HuH-7 (cell line): ENCODE data around the gene CYP4F3.
A peak's percentile ranks its signal among the peaks of the same experiment; 100 is the strongest.
"Not testable (repeated sequence)": the region's sequence is repeated elsewhere in the genome, so short reads cannot be mapped to it uniquely, and the experiment has no call there.

Source experiments
- DNase-seq: peaks from one replicate; pipeline ENCODE4 v3.0.0; 2011; ENCODE audit warnings: low spot score

Gene CYP4F3

DNA sequence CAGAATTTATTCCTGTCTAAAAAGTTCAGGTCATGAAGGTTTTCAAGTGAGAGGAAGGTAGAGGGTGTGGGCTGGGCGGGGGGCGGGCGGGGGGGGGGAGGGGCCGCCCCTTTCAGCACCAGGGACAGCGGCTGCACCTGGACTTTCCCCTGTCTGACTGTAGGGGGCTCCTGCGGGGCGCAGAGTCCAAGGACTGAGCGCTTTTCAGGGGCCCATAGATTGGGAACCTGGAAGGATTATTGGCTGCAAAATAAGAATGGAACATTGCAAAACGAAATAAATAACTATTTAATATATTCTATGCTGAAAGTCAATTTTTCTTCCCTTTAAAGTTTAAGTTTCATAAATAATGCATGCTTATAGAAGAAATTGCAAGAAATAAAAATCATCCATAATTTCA, 8.9 kb upstream of the CYP4F3 start:
- peak; percentile 49 for DNase-seq

GRCh38 chr19:15633082-15633835, 7.4 kb upstream of the CYP4F3 start:
- DNase-seq = no peak

DNA sequence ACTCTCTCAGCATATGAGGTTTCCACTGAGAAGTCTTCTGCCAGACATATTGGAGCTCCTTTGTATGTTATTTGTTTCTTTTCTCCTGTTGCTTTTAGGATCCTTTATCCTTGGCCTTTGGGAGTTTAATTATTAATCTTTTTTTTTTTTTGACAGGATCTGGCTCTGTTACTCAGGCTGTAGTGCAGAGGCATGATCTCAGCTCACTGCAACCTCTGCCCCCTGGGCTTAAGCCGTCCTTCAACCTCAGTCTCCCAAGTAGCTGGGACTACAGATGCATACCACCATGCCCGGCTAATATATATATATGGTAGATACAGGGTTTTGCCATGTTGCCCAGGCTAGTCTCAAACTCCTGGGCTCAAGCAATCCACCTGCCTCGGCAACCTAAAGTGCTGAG, 6.6 kb upstream of the CYP4F3 start:
- no peak for DNase-seq

GRCh38 chr19:15635016-15635805, 5.5 kb upstream of the CYP4F3 start:
- DNase-seq = no peak

DNA sequence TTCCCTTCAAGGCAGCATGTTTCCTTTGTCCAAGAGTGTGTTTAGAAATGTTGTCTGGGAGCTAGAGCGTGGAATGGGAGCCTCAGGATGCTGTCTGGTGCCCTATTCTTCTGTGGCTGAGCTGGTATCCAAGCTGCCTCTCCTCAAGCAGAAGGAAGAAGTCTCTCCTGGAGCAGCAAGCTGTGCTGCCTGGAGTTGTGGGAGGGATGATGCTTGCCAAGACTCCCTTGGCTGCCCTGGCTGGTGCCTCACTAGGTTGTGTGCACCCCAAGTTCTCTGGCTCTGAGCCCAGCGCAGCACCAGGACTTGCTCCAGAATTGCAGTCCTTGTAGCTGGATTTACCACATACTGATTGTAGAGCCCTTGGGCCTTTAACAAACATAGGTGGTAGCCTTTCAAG, 4.7 kb upstream of the CYP4F3 start:
- DNase-seq = no peak

GRCh38 chr19:15639596-15639995, 1.1 kb upstream of the CYP4F3 start:
- DNase-seq = no peak

GRCh38 chr19:15640904-15641597, 354 bp downstream of the CYP4F3 start:
- peak; percentile 56 for DNase-seq

GRCh38 chr19:15641901-15642491, 1.3 kb downstream of the CYP4F3 start:
- no peak for DNase-seq

GRCh38 chr19:15642807-15643206, 2.1 kb downstream of the CYP4F3 start:
- DNase-seq = no peak

- no peak for DNase-seq
These were observed 2.7 kb downstream of the CYP4F3 start for GRCh38 chr19:15643387-15643786.

DNA sequence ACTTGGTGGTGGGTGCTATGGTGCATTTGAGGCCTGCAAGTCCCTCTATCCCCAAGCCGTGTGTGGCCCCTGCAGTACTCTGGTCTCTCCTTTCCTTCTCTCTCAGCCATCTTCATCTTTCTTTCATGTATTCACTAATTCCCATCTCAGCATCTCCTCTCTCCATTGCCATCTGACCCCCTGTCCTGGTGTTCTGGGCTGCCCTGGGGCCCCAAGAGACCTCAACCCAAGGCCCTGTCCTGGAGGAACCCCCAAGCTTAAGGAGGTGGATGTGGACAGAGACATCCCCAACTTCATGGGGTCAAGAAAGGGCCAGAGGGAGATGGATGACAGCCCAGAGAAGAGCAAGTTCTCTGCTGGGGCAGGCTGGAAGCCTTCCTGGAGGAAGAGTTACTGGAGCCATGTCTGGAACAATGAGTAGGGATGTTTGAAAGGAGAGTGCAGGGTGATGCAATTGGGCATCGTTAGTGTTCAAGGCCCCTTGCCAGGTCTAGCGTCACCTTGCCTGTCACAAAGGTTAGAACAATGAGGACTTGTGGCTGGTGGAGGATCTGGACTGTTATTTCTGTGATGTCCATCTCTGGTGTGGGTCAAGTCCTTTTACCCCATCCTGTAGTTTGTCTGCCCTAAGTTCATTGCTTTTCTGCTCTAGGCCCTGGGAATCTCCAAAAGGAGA, 3.5 kb downstream of the CYP4F3 start:
- DNase-seq = no peak

DNA sequence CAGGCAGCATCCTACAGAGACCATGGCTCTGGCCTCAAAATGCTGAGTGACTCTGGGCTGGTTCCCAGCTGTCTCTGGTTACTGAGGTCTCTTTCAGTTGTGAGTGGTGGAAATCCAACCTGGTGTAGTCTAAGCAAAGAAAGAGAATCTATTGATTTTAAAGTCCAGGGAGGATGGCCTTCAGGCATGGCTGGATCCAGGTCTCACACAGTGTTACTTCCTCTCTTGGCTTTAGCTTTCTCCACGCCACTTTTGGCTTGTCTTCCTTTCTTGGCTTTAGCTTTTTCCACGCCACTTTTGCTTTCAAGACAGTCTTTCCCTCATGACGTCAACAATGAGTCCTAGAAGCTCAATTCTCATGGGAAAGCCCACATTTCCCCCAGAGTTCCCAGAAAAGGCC, 4.1 kb downstream of the CYP4F3 start:
- DNase-seq = no peak

DNA sequence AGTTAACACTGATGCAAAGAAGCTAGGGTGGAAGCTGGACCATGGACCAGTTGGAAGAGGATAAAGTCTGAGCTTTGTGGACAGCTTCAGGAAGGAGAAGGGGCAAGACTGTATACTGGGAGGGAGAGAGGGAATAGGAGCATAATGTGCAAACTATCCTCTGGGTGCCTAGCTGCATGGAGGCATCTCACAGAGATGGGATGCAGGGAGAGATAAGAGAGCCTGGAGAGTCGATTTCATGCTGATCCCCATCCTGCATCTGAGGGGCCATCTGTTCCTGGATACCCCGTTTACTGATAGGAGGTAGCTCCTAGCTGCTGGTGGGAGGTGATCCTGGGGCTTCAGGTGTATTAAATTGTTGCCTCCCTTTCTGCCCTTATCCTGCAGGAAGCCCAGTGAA, 8.8 kb downstream of the CYP4F3 start:
- DNase-seq = no peak

DNA sequence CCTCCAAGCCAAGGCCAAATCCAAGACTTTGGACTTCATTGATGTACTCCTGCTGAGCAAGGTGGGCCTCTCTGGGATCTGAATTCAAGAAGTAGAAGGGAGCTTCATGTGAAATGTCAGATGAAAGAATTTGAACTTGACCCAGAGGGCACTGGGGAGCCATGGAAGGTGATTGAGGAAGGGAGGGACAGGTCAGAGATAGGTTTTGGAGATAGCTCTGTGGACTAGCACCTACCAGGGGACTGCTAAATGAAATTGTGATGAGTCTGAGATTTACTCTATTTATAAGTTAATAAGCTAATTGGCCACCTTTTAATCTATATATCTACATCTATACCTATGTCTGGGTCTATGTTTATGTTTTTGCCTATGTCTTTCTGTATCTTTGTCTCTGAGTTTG, 9.4 kb downstream of the CYP4F3 start:
- not testable (repeated sequence) for DNase-seq

- DNase-seq = no peak
These were observed 11.1 kb downstream of the CYP4F3 start for GRCh38 chr19:15651791-15652190.

GRCh38 chr19:15652559-15653278, 12.0 kb downstream of the CYP4F3 start:
- DNase-seq = no peak

GRCh38 chr19:15656467-15656866, 15.8 kb downstream of the CYP4F3 start:
- no peak for DNase-seq

GRCh38 chr19:15663247-15663646, 22.6 kb downstream of the CYP4F3 start:
- peak; percentile 20 for DNase-seq

- no peak for DNase-seq
These were observed 25.5 kb downstream of the CYP4F3 start for GRCh38 chr19:15666186-15666585.

DNA sequence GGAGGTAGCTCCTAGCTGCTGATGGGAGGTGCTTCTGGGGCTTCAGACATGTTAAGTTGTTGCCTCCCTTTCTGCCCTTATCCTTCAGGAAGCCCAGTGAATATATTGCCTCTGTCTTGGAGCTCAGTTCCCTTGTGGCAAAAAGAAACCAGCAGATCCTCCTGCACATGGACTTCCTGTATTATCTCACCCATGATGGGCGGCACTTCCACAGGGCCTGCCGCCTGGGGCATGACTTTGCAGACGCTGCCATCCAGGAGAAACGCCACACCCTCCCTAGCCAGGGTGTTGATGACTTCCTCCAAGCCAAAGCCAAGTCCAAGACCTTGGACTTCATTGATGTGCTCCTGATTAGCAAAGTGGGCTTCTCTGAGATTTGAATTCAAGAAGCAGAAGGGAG, 26.2 kb downstream of the CYP4F3 start:
- DNase-seq = no peak

GRCh38 chr19:15669440-15669839, 28.7 kb downstream of the CYP4F3 start:
- no peak for DNase-seq
